ENCODE results near the gene ACACB.

DNA sequence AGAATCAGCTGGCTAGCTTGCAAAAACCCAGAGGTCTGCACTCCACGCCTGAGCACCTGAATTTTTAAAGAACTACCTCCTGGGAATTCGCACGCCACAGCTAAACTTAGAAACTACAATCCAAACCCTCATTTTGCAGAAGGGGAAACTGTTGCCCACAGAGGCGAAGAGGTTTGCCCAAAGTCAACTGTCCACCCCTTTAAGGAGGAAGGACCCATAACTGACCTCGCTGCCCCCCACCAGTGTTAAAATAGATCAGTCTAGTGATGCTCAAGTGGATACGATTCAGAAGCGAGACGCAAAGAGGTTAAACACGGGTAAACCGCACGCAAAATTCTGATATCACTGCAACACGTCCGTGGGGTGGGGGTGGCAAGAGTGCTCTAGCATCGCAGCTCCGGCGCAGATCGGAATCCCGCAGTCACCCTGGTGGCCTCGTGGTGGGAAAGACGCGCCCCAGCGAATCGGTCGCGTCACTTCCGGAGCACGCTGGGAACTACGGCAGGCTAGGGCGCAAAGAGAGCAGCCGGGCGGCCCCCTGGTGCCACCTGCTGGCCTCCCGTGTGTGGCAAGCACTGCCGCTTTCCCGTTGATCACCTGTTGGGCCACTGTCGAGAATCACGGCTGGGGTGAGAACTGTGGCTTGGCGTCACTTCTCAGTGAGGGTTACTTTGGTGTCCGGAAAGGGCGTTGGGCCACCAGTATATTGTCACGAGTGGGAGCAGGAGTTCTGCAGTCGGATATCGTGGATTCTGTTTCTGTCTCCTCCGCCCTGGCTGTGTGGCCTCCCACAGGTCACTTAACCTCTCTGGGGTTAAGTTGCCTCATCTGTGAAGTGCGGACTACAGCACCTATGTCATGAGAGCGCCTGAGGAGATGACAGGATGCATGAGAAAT, 23.1 kb upstream of the ACACB start, which contains the start of gene ALKBH2:
- TF ChIP-seq, protein P1, sequence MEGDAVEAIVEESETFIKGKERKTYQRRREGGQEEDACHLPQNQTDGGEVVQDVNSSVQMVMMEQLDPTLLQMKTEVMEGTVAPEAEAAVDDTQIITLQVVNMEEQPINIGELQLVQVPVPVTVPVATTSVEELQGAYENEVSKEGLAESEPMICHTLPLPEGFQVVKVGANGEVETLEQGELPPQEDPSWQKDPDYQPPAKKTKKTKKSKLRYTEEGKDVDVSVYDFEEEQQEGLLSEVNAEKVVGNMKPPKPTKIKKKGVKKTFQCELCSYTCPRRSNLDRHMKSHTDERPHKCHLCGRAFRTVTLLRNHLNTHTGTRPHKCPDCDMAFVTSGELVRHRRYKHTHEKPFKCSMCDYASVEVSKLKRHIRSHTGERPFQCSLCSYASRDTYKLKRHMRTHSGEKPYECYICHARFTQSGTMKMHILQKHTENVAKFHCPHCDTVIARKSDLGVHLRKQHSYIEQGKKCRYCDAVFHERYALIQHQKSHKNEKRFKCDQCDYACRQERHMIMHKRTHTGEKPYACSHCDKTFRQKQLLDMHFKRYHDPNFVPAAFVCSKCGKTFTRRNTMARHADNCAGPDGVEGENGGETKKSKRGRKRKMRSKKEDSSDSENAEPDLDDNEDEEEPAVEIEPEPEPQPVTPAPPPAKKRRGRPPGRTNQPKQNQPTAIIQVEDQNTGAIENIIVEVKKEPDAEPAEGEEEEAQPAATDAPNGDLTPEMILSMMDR (IDR thresholded peaks at IDR 0.05) = peak; percentile 97 to 99 (median 99)
- TF ChIP-seq POLR2A (IDR thresholded peaks at IDR 0.05) = peak in 1 of 4 donors; percentile 49

Data from esophagus squamous epithelium (tissue), 4 donors.